ENCODE data around the gene ARID5B. TPM values are rescaled to one million over a fixed set of nuclear protein-coding genes. Genes with fewer than 3 reads are reported as not detected.

The ARID5B gene
- total RNA-seq, 1 experiment from 2014 or later = 0.04 TPM

GRCh38 chr10:62011558-62011957, 110.1 kb downstream of the ARID5B start:
- Histone ChIP-seq H2BK5ac (ENCODE audit: insufficient read length, low read length) (no peak overlapping the region), H3K23me2 (ENCODE audit: insufficient read length, low read depth, low read length, poor library complexity, severe bottlenecking) (no peaks in the 10 kb centered on the region), H3K79me2 (ENCODE audit: insufficient read depth, low read length) (no peaks in the 10 kb centered on the region), H3K27ac (ENCODE audit: insufficient read length, low read depth, low read length) (no peak overlapping the region), H2AFZ (ENCODE audit: low read length) (no peak overlapping the region), H2BK15ac (ENCODE audit: low read depth, low read length) (no peak overlapping the region), H3K9ac (ENCODE audit: extremely low read depth, insufficient read length, low read length) (no peak overlapping the region), H3K4me2 (ENCODE audit: insufficient read depth, insufficient read length, low read length) (no peak overlapping the region), H3K18ac (ENCODE audit: insufficient read length, low read depth, low read length) (no peak overlapping the region), H3K4me1 (ENCODE audit: insufficient read depth, low read length) (no peaks in the 10 kb centered on the region), H3K79me1 (ENCODE audit: insufficient read depth, low read depth, low read length, poor library complexity, severe bottlenecking) (no peaks in the 10 kb centered on the region), H4K8ac (replicated peaks; ENCODE audit: insufficient read length, low read depth, low read length) (no peak overlapping the region), H3K27me3 (ENCODE audit: insufficient read depth, low read length) (no peaks in the 10 kb centered on the region), H4K20me1 (ENCODE audit: control insufficient read depth, insufficient read depth, insufficient read length) (no peaks in the 10 kb centered on the region), H2BK12ac (ENCODE audit: insufficient read length, low read depth, low read length) (no peak overlapping the region), H2BK20ac (ENCODE audit: low read depth, low read length, poor library complexity, severe bottlenecking) (no peak overlapping the region), H3T11ph (ENCODE audit: low read length) (no peak overlapping the region), H3K56ac (ENCODE audit: insufficient read length, low read depth, low read length) (no peak overlapping the region), H2BK120ac (ENCODE audit: low read depth, low read length, poor library complexity, severe bottlenecking) (no peak overlapping the region), H3K9me3 (ENCODE audit: control insufficient read depth, low read depth, low read length) (no peaks in the 10 kb centered on the region), H3K4ac (ENCODE audit: low read depth, low read length) (no peak overlapping the region), H4K5ac (ENCODE audit: insufficient read length, low read depth, low read length) (no peak overlapping the region), H3K23ac (ENCODE audit: insufficient read length, low read depth, low read length) (no peak overlapping the region), H3K14ac (ENCODE audit: insufficient read depth, low read length) (no peak overlapping the region), H2AK5ac (ENCODE audit: insufficient read length, low read length) (no peak overlapping the region), H4K91ac (ENCODE audit: insufficient read length, low read depth, low read length) (no peak overlapping the region)
- no peaks in the 10 kb centered on the region for H3K4me1 Mint-ChIP-seq
- H3K36me3 Mint-ChIP-seq (ENCODE audit: insufficient read depth in 1 of 3, low read depth in 3 of 3) = no peaks in the 10 kb centered on the region
- no peak for TF ChIP-seq CTCF (conservative IDR thresholded peaks at IDR 0.05)
- no CpG with 5 or more reads among the region's 5 CpGs for WGBS (ENCODE audit: extremely low coverage, insufficient read length, low lambda C conversion rate)
- no peak overlapping the region for H3K4me3 Mint-ChIP-seq
- no peak for DNase-seq
- no peak overlapping the region for H3K27ac Mint-ChIP-seq
- no peaks in the 10 kb centered on the region for H3K27me3 Mint-ChIP-seq (ENCODE audit: low read depth)
- no peaks in the 10 kb centered on the region for H3K9me3 Mint-ChIP-seq
